Gastrocnemius medialis (tissue), 4 donors: ENCODE data around the gene BCAR1.
"Not testable (repeated sequence)": the region's sequence is repeated elsewhere in the genome, so short reads cannot be mapped to it uniquely, and the experiment has no call there.

Source experiments
- POLR2A ChIP-seq, 2 donors: fragments of 450-650 bp; IDR thresholded peaks; one replicate each; pipeline ENCODE4 v1.6.1; 2017; ENCODE audit warnings: antibody characterized with exemption in 2 of 2, mild to moderate bottlenecking in 2 of 2, moderate library complexity in 2 of 2
- TF ChIP-seq, protein P1 (sequence below), 5 experiments: fragments of 450-650 bp in 3 of 5; fragments of 200-600 bp in 2 of 5; sonication (generic) in 2 of 5; IDR thresholded peaks in 4 of 5; conservative IDR thresholded peaks in 1 of 5; 1 replicate in 4 of 5; 2 replicates in 1 of 5; pipeline ENCODE4 v1.5.1; 2016 to 2019; ENCODE audit warnings: antibody characterized with exemption in 5 of 5, mild to moderate bottlenecking in 3 of 5, moderate library complexity in 3 of 5

- TF ChIP-seq, protein P1, sequence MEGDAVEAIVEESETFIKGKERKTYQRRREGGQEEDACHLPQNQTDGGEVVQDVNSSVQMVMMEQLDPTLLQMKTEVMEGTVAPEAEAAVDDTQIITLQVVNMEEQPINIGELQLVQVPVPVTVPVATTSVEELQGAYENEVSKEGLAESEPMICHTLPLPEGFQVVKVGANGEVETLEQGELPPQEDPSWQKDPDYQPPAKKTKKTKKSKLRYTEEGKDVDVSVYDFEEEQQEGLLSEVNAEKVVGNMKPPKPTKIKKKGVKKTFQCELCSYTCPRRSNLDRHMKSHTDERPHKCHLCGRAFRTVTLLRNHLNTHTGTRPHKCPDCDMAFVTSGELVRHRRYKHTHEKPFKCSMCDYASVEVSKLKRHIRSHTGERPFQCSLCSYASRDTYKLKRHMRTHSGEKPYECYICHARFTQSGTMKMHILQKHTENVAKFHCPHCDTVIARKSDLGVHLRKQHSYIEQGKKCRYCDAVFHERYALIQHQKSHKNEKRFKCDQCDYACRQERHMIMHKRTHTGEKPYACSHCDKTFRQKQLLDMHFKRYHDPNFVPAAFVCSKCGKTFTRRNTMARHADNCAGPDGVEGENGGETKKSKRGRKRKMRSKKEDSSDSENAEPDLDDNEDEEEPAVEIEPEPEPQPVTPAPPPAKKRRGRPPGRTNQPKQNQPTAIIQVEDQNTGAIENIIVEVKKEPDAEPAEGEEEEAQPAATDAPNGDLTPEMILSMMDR (IDR thresholded peaks at IDR 0.05 in 4 of 5, conservative IDR thresholded peaks at IDR 0.05 in 1 of 5), result not testable (repeated sequence)
- TF ChIP-seq POLR2A (IDR thresholded peaks at IDR 0.05), result not testable (repeated sequence)
Observed at GRCh38 chr16:75272629-75273028, 21.2 kb upstream of the BCAR1 start.
